ENCODE results near the gene DIABLO.

Gene DIABLO

DNA sequence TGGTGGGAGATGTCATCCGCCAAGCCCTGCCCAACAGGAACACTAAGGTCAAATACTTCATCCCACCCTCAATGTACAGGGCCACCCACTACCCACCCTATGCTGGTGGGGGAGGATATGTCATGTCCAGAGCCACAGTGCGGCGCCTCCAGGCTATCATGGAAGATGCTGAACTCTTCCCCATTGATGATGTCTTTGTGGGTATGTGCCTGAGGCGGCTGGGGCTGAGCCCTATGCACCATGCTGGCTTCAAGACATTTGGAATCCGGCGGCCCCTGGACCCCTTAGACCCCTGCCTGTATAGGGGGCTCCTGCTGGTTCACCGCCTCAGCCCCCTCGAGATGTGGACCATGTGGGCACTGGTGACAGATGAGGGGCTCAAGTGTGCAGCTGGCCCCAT is 18.9 kb downstream of the DIABLO start:
- H2AFZ ChIP-seq (ENCODE audit: low read depth, low read length, severe bottlenecking), result no peak overlapping the region
- H3K9ac ChIP-seq (ENCODE audit: low read length), result no peak overlapping the region
- peaks cover 13% of the 10 kb centered on the region; the same call in 1 of the 2 replicates for H3K36me3 ChIP-seq (ENCODE audit: low read length)

DNA sequence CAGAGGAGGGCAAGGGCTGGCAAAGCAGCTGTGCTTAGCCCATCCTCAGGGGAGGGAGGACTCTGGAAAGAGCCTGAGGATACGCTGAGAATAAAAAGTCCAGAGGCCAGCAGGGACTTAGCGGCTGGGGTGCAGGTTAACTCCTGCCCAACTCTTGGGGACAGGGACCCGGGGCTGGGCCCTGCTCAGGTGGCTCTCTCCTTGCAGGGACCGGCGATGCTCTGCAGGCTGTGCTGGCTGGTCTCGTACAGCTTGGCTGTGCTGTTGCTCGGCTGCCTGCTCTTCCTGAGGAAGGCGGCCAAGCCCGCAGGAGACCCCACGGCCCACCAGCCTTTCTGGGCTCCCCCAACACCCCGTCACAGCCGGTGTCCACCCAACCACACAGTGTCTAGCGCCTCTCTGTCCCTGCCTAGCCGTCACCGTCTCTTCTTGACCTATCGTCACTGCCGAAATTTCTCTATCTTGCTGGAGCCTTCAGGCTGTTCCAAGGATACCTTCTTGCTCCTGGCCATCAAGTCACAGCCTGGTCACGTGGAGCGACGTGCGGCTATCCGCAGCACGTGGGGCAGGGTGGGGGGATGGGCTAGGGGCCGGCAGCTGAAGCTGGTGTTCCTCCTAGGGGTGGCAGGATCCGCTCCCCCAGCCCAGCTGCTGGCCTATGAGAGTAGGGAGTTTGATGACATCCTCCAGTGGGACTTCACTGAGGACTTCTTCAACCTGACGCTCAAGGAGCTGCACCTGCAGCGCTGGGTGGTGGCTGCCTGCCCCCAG is 19.6 kb downstream of the DIABLO start:
- TF ChIP-seq EZH2phosphoT487 (conservative IDR thresholded peaks at IDR 0.05; ENCODE audit: low read length), result no peak
- TF ChIP-seq, protein P1, sequence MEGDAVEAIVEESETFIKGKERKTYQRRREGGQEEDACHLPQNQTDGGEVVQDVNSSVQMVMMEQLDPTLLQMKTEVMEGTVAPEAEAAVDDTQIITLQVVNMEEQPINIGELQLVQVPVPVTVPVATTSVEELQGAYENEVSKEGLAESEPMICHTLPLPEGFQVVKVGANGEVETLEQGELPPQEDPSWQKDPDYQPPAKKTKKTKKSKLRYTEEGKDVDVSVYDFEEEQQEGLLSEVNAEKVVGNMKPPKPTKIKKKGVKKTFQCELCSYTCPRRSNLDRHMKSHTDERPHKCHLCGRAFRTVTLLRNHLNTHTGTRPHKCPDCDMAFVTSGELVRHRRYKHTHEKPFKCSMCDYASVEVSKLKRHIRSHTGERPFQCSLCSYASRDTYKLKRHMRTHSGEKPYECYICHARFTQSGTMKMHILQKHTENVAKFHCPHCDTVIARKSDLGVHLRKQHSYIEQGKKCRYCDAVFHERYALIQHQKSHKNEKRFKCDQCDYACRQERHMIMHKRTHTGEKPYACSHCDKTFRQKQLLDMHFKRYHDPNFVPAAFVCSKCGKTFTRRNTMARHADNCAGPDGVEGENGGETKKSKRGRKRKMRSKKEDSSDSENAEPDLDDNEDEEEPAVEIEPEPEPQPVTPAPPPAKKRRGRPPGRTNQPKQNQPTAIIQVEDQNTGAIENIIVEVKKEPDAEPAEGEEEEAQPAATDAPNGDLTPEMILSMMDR (IDR thresholded peaks at IDR 0.05; ENCODE audit: insufficient read depth, low read length, poor library complexity, severe bottlenecking), result no peak
- Histone ChIP-seq H4K20me1 (ENCODE audit: low read depth, low read length) (no peaks in the 10 kb centered on the region), H3K27me3 (ENCODE audit: low read length) (no peaks in the 10 kb centered on the region), H3K27ac (ENCODE audit: low read depth, low read length) (no peak overlapping the region), H3K4me3 (ENCODE audit: insufficient read depth, low read length, poor library complexity, severe bottlenecking) (no peak overlapping the region), H3K79me2 (ENCODE audit: insufficient read depth, low read length) (no peaks in the 10 kb centered on the region), H3K4me2 (ENCODE audit: low read depth, low read length, poor library complexity, severe bottlenecking) (no peak overlapping the region), H3K9ac (ENCODE audit: low read length) (no peak overlapping the region), H3F3A (ENCODE audit: insufficient read depth) (no peaks in the 10 kb centered on the region; the same call in 1 of the 2 replicates), H3K9me2 (replicated peaks; ENCODE audit: insufficient read depth, low read length) (no peaks in the 10 kb centered on the region), H3K36me3 (ENCODE audit: low read length) (peaks cover 9% of the 10 kb centered on the region; the same call in 1 of the 2 replicates), H2AFZ (ENCODE audit: low read depth, low read length, severe bottlenecking) (no peak overlapping the region), H3K9me3 (ENCODE audit: insufficient read depth, low read length) (no peaks in the 10 kb centered on the region)

More for the DNA sequence above, 18.9 kb downstream of the DIABLO start:
- no peak overlapping the region for H3K27ac ChIP-seq (ENCODE audit: low read depth, low read length)
- H3K4me2 ChIP-seq (ENCODE audit: low read depth, low read length, poor library complexity, severe bottlenecking), result no peak overlapping the region
- no peaks in the 10 kb centered on the region for H3K79me2 ChIP-seq (ENCODE audit: insufficient read depth, low read length)
- TF ChIP-seq, protein P1 (IDR thresholded peaks at IDR 0.05; ENCODE audit: insufficient read depth, low read length, poor library complexity, severe bottlenecking), result no peak
- no peak for TF ChIP-seq EZH2phosphoT487 (conservative IDR thresholded peaks at IDR 0.05; ENCODE audit: low read length)
- H4K20me1 ChIP-seq (ENCODE audit: low read depth, low read length), result no peaks in the 10 kb centered on the region
- H3K9me3 ChIP-seq (ENCODE audit: insufficient read depth, low read length), result no peaks in the 10 kb centered on the region
- no peaks in the 10 kb centered on the region for H3K9me2 ChIP-seq (replicated peaks; ENCODE audit: insufficient read depth, low read length)
- no peaks in the 10 kb centered on the region for H3K27me3 ChIP-seq (ENCODE audit: low read length)
- H3K4me3 ChIP-seq (ENCODE audit: insufficient read depth, low read length, poor library complexity, severe bottlenecking), result no peak overlapping the region
- no peaks in the 10 kb centered on the region; the same call in 1 of the 2 replicates for H3F3A ChIP-seq (ENCODE audit: insufficient read depth)

DNA sequence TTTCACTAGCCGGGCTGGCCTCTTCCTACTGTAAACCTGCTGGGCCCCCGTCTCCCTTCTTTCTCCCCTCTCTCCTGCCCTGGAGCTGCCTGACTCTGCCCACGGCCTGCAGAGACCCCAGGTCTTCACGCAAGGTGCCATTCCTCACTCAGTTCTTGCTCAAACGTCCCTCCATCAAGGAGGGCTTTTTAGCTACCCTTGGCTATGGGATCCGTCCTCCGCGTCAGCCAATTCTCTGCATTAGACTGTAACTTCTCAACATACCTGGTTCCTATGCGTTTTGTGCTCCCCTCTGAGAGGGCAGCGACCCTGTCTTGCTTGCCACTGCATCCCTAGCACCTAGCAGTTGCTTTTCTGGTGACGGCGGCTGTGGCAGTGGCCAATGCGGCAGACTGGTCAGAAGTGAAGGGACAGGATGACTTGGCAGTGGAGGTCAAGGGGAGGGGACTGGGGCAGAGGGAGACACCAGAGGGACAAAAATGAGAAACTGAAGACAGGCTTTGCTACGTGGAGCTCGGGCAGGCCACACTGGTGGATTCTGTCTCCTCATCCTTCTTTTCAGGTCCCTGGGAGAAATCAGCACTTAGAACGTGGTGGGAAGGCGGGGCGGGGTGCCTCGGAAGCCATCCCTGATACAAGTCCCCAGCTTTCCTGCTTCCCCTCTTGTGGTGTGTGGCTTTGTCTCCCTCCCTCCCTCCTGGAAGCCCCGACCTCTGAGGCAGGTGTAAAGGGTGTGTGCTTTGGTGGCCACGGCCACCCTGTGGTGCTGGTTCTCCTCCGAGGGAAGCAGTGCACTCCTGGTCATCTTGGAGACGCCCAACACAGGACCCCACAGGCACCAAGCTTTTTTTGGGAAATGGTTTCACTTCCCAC is 20.6 kb downstream of the DIABLO start:
- Histone ChIP-seq H3K4me3 (ENCODE audit: insufficient read depth, low read length, poor library complexity, severe bottlenecking) (no peak overlapping the region), H2AFZ (ENCODE audit: low read depth, low read length, severe bottlenecking) (no peak overlapping the region), H3K9ac (ENCODE audit: low read length) (no peak overlapping the region), H3K36me3 (ENCODE audit: low read length) (peaks cover 9% of the 10 kb centered on the region; the same call in 1 of the 2 replicates), H3F3A (ENCODE audit: insufficient read depth) (no peaks in the 10 kb centered on the region; the same call in 1 of the 2 replicates), H3K27me3 (ENCODE audit: low read length) (no peaks in the 10 kb centered on the region), H3K79me2 (ENCODE audit: insufficient read depth, low read length) (no peaks in the 10 kb centered on the region), H4K20me1 (ENCODE audit: low read depth, low read length) (no peaks in the 10 kb centered on the region), H3K27ac (ENCODE audit: low read depth, low read length) (no peak overlapping the region), H3K9me3 (ENCODE audit: insufficient read depth, low read length) (no peaks in the 10 kb centered on the region), H3K9me2 (replicated peaks; ENCODE audit: insufficient read depth, low read length) (no peaks in the 10 kb centered on the region), H3K4me2 (ENCODE audit: low read depth, low read length, poor library complexity, severe bottlenecking) (no peak overlapping the region)
- TF ChIP-seq EZH2phosphoT487 (conservative IDR thresholded peaks at IDR 0.05; ENCODE audit: low read length), result no peak
- TF ChIP-seq, protein P1 (IDR thresholded peaks at IDR 0.05; ENCODE audit: insufficient read depth, low read length, poor library complexity, severe bottlenecking), result no peak
